Pancreas (tissue), 10 donors: Measurements from ENCODE around the gene DMBX1. TPM values are rescaled to one million over a fixed set of nuclear protein-coding genes. Genes with fewer than 3 reads are reported as not detected.

Source experiments
- ATAC-seq, 4 donors: fragments of 200-7000 bp; cut with Tn5 transposase; one replicate each; pipeline versions ENCODE4 v1.8.0 to v1.9.1; 2020; ENCODE audit warnings: mild to moderate bottlenecking in 4 of 4, moderate library complexity in 4 of 4
- DNase-seq, 6 donors: peaks; one replicate each; pipeline ENCODE4 v3.0.0-alpha.2; 2020
- FAIRE-seq: peaks from 2 replicates; lab custom pipeline; 2012; peaks lifted over from hg19 to GRCh38; lab: Jason Lieb, UNC
- H3K27ac ChIP-seq, 4 donors: fragments of 200-600 bp; sonication (generic); 1 replicate in 3 of 4; 2 replicates in 1 of 4; pipeline versions ENCODE4 v1.5.0 to v1.8.0; 2020
- H3K27me3 ChIP-seq, 4 donors: fragments of 200-600 bp; one replicate each; pipeline ENCODE4 v1.8.0; 2021
- H3K36me3 ChIP-seq, 3 donors: fragments of 200-600 bp; sonication (generic) in 1 of 3; one replicate each; pipeline versions ENCODE4 v1.5.0 to v1.8.0; 2020 to 2021
- H3K4me1 ChIP-seq, 3 donors: fragments of 200-600 bp; one replicate each; pipeline ENCODE4 v1.8.0; 2021
- H3K4me3 ChIP-seq, 4 donors: fragments of 200-600 bp; sonication (generic) in 2 of 4; one replicate each; pipeline versions ENCODE4 v1.5.0 to v1.8.0; 2020 to 2021
- H3K9me3 ChIP-seq, 4 donors: fragments of 200-600 bp; one replicate each; pipeline ENCODE4 v1.8.0; 2021
- WGBS, 2 donors: extraction: QIAGEN DNeasy Blood & Tissue Kit; methylation state at CpG; one replicate each; pipeline ENCODE4 v1.1.7; 2013; 5-methylcytosine and 5-hydroxymethylcytosine counted together
- intact Hi-C, 3 donors: fragments of 100-400 bp; cut with DNase I; formaldehyde crosslinking; loops; one replicate each; pipeline versions ENCODE4 v1.11.1 to v1.14.2; 2022
- polyA plus RNA-seq, 2 donors: library from polyadenylated mRNA; stranded (reverse); fragments of 200-250 nt; gene quantifications; one replicate each; pipeline ENCODE4 v1.2.3, GENCODE V29; 2013
- total RNA-seq, 6 donors: library from RNA; stranded (reverse); fragmentation: NEBNext Ultra II Directional in 4 of 6; extraction: Animal tissue kit (Norgen Biotek cat#: 25700) in 4 of 6; gene quantifications; one replicate each; pipeline versions ENCODE4 v1.2.1 to v1.2.4, GENCODE V29; 2021 to 2023
- TF ChIP-seq, protein P1 (sequence below), 4 donors: fragments of 200-600 bp; sonication (generic) in 3 of 4; IDR thresholded peaks; one replicate each; pipeline versions ENCODE4 v1.5.0 to v1.8.0; 2021; ENCODE audit warnings: antibody characterized with exemption in 4 of 4
- donor health status: healthy with polysubstance abuse.
- donor health status: DM: no; HTN: no; CAD: no; lungs with moderate emphysema.
- donor health status: DM: no; HTN: no; CAD: no.
- donor health status: control.
- donor health status: control.
- donor health status: Bipolar disorder and iron deficiency.
- donor health status: DM: yes; HTN: yes; CAD: no.
- donor health status: DM: no; HTN: no; CAD: no.
- donor health status: DM: no; HTN: no; CAD: no.
- donor health status: DM: yes; HTN: yes; CAD: no.

The DMBX1 gene
- total and polyA plus RNA-seq, 8 donors: not detected

DNA sequence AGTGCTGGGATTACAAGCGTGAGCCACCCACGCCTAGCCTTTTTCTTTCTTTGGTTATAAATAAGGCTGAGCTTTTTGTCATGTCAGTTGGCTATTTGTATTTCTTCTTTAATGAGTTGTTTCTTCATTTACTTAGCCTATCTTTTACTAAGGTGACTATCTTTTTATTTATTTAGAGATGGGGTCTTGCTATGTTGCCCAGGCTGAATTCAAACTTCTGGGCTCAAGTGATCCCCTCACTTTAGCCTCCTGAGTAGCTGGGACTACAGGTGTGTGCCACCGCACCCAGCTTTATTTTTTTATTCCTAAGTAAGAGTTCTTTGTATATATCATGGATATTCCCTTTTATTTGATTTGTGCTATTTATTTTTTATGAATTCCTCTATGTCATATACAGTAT lies 11.9 kb downstream of the DMBX1 start:
- Histone ChIP-seq H3K27me3 (no peaks in the 10 kb centered on the region), H3K27ac (no peak overlapping the region), H3K4me1 (no peaks in the 10 kb centered on the region), H3K9me3 (no peaks in the 10 kb centered on the region), H3K36me3 (no peaks in the 10 kb centered on the region), H3K4me3 (no peak overlapping the region)
- intact Hi-C loops: no loop called here
- TF ChIP-seq, protein P1, sequence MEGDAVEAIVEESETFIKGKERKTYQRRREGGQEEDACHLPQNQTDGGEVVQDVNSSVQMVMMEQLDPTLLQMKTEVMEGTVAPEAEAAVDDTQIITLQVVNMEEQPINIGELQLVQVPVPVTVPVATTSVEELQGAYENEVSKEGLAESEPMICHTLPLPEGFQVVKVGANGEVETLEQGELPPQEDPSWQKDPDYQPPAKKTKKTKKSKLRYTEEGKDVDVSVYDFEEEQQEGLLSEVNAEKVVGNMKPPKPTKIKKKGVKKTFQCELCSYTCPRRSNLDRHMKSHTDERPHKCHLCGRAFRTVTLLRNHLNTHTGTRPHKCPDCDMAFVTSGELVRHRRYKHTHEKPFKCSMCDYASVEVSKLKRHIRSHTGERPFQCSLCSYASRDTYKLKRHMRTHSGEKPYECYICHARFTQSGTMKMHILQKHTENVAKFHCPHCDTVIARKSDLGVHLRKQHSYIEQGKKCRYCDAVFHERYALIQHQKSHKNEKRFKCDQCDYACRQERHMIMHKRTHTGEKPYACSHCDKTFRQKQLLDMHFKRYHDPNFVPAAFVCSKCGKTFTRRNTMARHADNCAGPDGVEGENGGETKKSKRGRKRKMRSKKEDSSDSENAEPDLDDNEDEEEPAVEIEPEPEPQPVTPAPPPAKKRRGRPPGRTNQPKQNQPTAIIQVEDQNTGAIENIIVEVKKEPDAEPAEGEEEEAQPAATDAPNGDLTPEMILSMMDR (IDR thresholded peaks at IDR 0.05): no peak
- FAIRE-seq (no peak), DNase-seq (no peak), ATAC-seq (no peak)
- 91 to 98% methylated on average over 3 of the region's 3 CpGs for WGBS, 2 donors

DNA sequence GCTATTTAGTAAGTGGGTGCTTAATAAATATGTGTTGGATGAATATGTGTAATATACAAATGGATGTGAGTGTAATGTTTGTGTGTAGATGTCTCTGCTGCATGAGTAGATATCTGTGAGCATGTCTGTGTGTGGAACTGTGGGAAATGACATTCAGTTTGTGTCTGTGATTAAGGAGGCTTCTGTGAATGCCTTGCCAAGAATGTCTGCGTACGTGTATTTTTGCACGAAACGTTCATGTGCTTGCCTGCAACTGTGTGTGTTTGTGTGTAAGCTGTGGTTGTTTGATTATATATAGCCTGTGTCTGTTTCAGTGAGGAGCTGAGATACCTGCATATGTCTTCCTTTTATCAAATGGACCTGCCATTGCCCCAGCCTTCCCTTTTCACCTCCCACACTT lies 13.8 kb downstream of the DMBX1 start:
- DNase-seq (no peak), ATAC-seq (no peak), FAIRE-seq (no peak)
- intact Hi-C loops: no loop called here
- TF ChIP-seq, protein P1 (IDR thresholded peaks at IDR 0.05): no peak
- H3K27me3 ChIP-seq: no peaks in the 10 kb centered on the region
- no peaks in the 10 kb centered on the region for H3K9me3 ChIP-seq
- no peaks in the 10 kb centered on the region for H3K4me1 ChIP-seq
- H3K27ac ChIP-seq: no peak overlapping the region
- 75 to 77% methylated on average over 4 of the region's 4 CpGs for WGBS, 2 donors
- no peaks in the 10 kb centered on the region for H3K36me3 ChIP-seq
- H3K4me3 ChIP-seq: no peak overlapping the region

DNA sequence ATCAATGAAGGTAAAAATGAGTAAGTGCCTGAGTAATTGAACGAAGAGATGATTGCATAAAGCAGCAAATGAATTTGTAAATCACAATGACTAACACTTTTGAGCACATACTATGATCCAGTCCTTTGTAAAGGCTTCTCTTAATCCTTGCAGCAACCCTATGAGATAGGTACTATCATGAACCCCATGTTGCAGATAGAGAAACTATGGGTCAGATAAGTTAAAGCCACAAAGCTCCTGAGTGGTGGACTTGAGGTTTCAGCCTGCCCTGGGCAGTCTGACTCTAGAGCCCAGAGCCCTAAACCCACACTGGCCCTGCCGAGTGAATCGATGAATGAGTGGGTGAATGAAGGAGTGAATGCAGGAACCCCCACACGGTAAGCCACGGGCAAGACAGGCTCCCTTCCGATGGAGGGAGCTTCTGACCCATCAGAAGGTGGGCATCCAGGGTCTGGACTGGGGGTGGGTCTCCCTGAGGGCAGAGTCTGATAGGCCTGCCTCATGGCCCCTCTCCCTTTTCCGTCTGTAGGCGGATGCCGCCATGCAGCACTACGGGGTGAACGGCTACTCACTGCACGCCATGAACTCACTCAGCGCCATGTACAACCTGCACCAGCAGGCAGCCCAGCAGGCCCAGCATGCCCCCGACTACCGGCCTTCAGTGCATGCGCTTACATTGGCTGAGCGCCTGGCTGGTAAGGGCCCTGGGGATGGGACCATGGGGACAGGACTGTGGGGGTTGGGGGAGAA lies 17.0 kb downstream of the DMBX1 start:
- no peaks in the 10 kb centered on the region for H3K9me3 ChIP-seq
- no peak overlapping the region for H3K27ac ChIP-seq
- TF ChIP-seq, protein P1 (IDR thresholded peaks at IDR 0.05): no peak
- H3K36me3 ChIP-seq: no peaks in the 10 kb centered on the region
- H3K4me1 ChIP-seq: no peaks in the 10 kb centered on the region
- intact Hi-C loops: no loop called here
- ATAC-seq (no peak), FAIRE-seq (no peak), DNase-seq (peak in 1 of 6 donors; percentile 43)
- 80 to 81% methylated on average over 15 to 17 of the region's 17 CpGs for WGBS, 2 donors
- H3K4me3 ChIP-seq: no peak overlapping the region
- no peaks in the 10 kb centered on the region for H3K27me3 ChIP-seq

DNA sequence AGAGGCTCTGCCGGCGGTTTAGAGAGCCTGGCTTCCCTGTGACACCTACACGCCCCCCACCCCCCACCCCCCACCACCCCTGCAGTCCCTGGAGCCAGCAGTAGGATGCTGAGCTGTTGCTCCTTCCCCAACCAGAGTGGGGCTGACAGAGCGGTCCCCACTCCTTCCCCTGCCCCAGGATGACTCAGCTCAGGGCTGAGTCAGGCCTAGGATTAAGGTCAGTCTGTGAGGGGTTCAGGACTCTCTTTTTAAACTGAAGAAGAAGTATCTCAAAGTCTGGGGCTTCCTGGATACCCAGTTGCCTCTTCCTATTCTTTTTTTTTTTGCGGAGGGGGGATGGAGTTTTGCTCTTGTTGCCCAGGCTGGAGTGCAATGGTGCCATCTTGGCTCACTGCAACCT lies 19.1 kb downstream of the DMBX1 start:
- Histone ChIP-seq H3K4me3 (no peak overlapping the region), H3K27ac (no peak overlapping the region), H3K4me1 (no peaks in the 10 kb centered on the region), H3K9me3 (no peaks in the 10 kb centered on the region), H3K27me3 (no peaks in the 10 kb centered on the region), H3K36me3 (no peaks in the 10 kb centered on the region)
- WGBS, 2 donors: 78% methylated on average over 5 of the region's 5 CpGs
- DNase-seq: peak in 1 of 6 donors; percentile 16
- intact Hi-C loops: no loop called here
- no peak for ATAC-seq
- FAIRE-seq: no peak
- TF ChIP-seq, protein P1 (IDR thresholded peaks at IDR 0.05): no peak

GRCh38 chr1:46510341-46510997 lies 20.8 kb downstream of the DMBX1 start:
- H3K27ac ChIP-seq: no peak overlapping the region
- H3K9me3 ChIP-seq: no peaks in the 10 kb centered on the region
- FAIRE-seq (no peak), DNase-seq (peak in 1 of 6 donors; percentile 23), ATAC-seq (no peak)
- WGBS, 2 donors: 90 to 92% methylated on average over 19 of the region's 19 CpGs
- intact Hi-C loops: no loop called here
- H3K27me3 ChIP-seq: no peaks in the 10 kb centered on the region
- H3K4me1 ChIP-seq: no peaks in the 10 kb centered on the region
- TF ChIP-seq, protein P1 (IDR thresholded peaks at IDR 0.05): no peak
- H3K36me3 ChIP-seq: no peaks in the 10 kb centered on the region
- no peak overlapping the region for H3K4me3 ChIP-seq
